ENCODE data around the gene AIG1.
"Not testable (repeated sequence)": the region's sequence is repeated elsewhere in the genome, so short reads cannot be mapped to it uniquely, and the experiment has no call there.

The AIG1 gene

GRCh38 chr6:143060806-143061596 is at the start of gene AIG1:
TSS of gene AIG1 (plus strand) at chr6:143060889. CDS start at chr6:143060926, 37 bp downstream.
- DNase-seq, result no peak

DNA sequence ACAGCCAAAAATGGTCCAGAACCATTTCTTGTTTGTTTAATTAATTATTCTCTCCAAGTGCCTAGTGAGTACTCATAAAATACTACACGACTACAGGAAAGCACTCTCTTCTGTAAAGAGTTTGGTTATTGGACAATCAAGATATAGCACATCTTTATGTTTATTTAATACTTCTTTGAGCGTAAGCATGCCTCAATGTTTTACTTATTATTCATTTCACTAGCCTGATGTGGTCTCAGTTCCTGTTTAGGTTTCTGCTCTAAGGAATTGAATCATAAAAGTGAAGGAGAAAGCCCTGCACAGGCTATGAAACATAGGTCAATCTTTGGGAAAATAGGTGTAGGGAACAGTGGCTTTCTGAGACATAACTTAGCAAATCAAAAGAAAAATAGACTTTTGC is 45.9 kb upstream of the AIG1 start:
- no peak for DNase-seq

DNA sequence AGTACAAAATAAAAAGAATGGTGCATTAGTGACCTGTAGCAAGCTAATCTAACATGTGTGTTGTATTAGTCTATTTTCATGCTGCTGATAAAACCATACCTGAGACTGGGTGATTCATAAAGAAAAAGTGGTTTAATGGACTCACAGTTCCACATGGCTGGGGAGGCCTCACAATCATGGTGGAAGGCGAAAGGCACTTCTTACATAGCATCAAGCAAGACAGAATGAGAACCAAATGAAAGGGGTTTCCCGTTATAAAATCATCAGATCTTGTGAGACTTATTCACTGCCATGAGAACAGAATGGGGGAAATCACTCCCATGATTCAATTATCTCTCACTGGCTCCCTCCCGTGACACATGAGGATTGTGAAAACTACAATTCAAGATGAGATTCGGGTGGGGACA is 45.4 kb upstream of the AIG1 start:
- DNase-seq, result no peak

GRCh38 chr6:143018955-143019354 is 41.7 kb upstream of the AIG1 start:
- no peak for DNase-seq

- not testable (repeated sequence) for DNase-seq
These were observed 39.8 kb upstream of the AIG1 start for GRCh38 chr6:143020862-143021261.

DNA sequence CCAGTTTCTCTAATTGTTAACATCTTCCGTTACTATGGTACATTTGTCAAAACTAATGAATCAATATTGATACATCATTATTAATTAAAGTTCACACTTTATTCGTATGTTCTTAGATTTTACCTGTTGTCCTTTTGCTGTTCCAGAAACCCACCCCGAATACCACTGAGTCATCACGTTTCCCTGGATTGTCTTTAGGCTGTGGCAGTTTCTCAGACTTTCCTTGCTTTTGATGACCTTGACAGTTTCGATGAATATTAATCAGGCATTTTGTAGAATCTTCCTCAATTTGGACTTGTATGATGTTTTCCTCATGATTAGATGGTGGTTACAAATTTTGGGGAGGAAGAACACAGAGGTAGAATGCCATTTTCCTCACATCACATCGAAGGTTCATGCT is 39.1 kb upstream of the AIG1 start:
- DNase-seq, result no peak

- DNase-seq, result no peak
These were observed 38.1 kb upstream of the AIG1 start for GRCh38 chr6:143022587-143022986.

- DNase-seq, result no peak
These were observed 37.0 kb upstream of the AIG1 start for GRCh38 chr6:143023695-143024094.

GRCh38 chr6:143024977-143025376 is 35.7 kb upstream of the AIG1 start:
- no peak for DNase-seq

- no peak for DNase-seq
These were observed 33.8 kb upstream of the AIG1 start for GRCh38 chr6:143026696-143027449.

DNA sequence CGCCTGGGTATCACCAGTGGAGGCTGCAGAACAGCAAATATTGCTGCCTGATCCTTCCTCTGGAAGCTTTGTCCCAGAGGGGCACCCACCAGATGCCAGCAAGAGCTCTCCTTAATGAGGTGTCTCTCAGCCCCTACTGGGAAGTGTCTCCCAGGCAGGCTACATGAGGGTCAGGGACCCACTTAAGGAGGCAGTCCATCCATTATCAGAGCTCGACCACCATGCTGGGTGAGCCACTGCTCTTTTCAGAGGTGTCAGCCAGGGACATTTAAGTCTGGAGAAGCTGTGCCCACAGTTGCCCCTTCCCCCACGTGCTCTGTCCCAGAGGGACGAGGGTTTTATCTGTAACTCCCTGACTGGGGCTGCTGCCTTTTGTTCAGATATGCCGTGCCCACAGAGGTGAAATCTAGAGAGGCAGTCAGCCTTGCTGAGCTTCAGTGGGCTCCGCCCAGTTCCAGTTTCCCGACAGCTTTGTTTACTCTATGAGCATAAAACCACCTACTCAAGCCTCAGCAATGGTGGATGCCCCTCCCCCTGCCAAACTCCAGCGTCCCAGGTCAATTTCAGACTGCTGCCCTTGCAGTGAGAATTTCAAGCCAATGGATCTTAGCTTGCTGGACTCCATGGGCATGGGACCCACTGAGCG is 25.9 kb upstream of the AIG1 start:
- DNase-seq, result no peak

GRCh38 chr6:143037470-143037869 is 23.2 kb upstream of the AIG1 start:
- DNase-seq, result no peak

DNA sequence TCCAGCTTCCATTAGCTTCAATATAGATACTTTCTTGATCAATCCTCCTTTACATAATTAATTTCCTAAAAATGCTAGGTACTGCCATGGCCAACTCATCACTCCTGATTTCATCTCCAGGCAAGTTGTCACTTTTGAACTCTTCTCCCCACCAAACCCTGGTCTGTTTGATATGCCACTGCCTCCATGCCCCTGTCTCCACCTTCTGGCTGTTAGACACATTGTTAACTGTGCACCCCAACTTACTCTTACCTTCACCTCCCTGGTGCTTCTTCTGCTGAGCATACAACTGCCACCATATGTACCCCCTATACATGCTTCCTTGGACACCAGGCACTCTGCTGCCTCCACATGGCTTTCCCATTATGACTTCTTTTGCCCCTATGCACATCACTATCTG is 21.9 kb upstream of the AIG1 start:
- DNase-seq, result no peak

DNA sequence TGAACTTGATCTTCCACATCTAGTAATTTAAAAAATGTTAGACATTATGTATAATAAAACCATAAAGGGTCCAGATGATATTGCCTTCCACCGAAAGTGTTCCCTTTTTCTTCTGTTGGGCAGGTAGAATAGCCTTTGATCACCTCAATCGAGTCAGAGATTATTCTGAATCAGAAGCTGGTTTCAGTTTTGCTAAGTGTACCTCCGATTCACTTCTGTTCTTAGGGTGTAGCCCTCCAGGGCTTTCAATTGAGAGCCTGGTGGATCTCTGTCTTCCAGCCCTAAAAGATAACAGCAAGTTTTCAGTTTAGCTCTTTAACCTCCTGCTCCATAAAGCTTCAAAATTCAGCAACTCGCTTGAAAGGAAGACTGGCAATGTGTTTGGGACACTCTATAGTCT is 21.1 kb upstream of the AIG1 start:
- DNase-seq, result no peak

DNA sequence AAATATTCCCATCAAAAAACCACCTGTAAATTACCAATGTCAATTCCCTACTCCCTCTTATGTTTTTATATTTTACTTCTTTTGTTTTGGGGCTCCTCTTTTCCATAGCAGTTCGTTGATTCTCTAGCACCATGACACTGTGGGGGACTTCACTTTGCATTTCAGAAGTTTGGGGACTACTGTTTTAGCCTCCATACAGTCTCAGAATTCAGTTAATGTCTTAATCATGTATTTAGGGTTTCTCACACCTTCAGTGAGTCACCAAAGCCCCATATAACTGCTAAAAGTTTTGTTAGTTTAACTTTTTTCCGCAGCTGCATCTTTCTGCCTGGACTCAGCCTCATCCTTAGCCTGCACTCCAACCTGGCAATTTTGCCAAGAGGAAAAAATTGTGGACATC is 20.7 kb upstream of the AIG1 start:
- DNase-seq, result no peak

DNA sequence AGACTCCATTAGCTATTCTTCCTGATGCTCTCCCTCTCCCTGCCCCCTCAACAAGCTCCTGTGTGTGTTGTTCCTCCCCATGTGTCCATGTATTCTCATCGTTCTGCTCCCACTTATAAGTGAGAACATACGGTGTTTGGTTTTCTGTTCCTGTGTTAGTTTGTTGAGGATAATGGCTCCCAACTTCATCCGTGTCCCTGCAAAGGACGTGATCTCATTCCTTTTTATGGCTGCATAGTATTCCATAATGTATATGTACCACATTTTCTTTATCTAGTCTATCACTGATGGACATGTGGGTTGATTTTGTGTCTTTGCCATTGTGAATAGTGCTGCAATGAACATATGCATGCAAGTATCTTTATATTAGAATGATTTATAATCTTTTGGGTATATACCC is 16.3 kb upstream of the AIG1 start:
- DNase-seq, result not testable (repeated sequence)

- DNase-seq, result no peak
These were observed 11.1 kb upstream of the AIG1 start for GRCh38 chr6:143049611-143050010.

DNA sequence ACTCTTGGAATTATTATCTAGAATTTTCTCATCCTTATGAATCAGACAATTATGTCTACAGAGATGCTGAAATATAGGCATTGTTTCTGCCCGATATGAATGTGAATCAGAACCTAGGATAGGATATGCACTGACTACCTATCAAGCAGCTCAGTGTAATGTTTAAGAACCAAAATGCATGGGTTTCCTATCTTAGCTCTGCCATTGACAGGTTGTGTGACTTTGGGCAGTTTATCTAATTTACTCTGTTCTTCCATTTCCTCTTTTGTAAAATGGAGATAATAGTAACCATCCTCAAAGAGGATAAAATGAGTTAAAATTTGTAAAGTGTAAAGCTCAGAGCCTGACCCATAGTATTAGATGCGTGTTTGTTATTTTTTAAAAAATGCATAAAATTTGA is 10.2 kb upstream of the AIG1 start:
- no peak for DNase-seq

GRCh38 chr6:143052282-143052681 is 8.4 kb upstream of the AIG1 start:
- DNase-seq, result no peak

GRCh38 chr6:143053856-143054255 is 6.8 kb upstream of the AIG1 start:
- no peak for DNase-seq

DNA sequence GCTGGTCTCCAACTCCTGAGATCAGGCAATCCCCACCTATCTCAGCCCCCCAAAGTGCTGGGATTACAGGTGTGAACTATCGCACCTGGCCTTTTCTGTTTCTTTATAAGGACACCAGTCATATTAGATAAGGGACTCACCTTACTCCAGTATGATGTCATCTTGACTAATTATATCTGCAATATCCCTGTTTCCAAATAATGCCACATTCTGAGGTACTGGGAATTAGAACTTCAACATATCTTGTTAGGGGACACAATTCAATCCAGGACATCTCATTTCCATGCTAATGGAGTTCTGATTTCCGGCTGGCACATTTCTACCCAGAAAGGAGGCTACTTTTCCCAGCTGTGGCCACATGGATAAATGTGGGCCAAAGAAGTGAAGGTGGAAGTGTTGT is 6.4 kb upstream of the AIG1 start:
- DNase-seq, result no peak

GRCh38 chr6:143055213-143055612 is 5.5 kb upstream of the AIG1 start:
- DNase-seq, result no peak

GRCh38 chr6:143055891-143056290 is 4.8 kb upstream of the AIG1 start:
- no peak for DNase-seq

DNA sequence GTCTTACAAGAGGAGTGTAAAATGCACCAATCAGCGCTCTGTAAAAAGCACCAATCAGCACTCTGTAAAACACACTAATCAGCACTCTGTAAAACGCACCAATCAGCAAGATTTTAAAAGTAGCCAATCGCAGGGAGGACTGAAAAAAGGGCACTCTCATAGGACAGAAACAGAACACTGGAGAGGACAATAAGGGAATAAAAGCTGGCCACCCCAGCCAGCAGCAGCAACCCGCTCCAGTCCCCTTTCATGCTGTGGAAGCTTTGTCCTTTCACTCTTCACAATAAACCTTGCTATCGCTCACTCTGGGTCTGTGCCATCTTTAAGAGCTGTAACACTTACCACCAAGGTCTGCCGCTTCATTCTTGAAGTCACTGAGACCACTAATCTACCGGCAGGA is 1.7 kb upstream of the AIG1 start:
- no peak for DNase-seq
